SK-N-MC (cell line): Measurements from ENCODE around the gene CYTH2.

Experiments used
- EZH2 ChIP-seq: fragments of 200-600 bp; sonication (generic); IDR thresholded peaks from one replicate; pipeline ENCODE4 v1.6.1; 2017; ENCODE audit warnings: antibody characterized with exemption
- POLR2AphosphoS5 ChIP-seq: IDR thresholded peaks from 2 replicates; pipeline ENCODE4 v1.6.1; 2012; ENCODE audit warnings: mild to moderate bottlenecking, low read depth, low read length, borderline replicate concordance

- no peak for TF ChIP-seq POLR2AphosphoS5
- TF ChIP-seq EZH2 = no peak
Measured at GRCh38 chr19:48479686-48480085, 10.5 kb downstream of the CYTH2 start.
